T-helper 1 cell treated with Interleukin-12 subunit alpha and Interleukin-12 subunit beta and Interleukin-4 antibody, amounts not matched to agents 30 ng/mL and 1 ng/mL, for 36 hours (primary cell): ENCODE results near the gene MPHOSPH10. TPM values are rescaled to one million over a fixed set of nuclear protein-coding genes. Genes with fewer than 3 reads are reported as not detected.

Source experiments
- intact Hi-C: fragments of 100-400 bp; cut with micrococcal nuclease; formaldehyde crosslinking; loops from one replicate; pipeline ENCODE4 v1.15.1; 2024
- total RNA-seq: library from RNA; stranded (reverse); gene quantifications from 2 replicates; pipeline ENCODE4 v1.2.3, GENCODE V29; 2022

MPHOSPH10 gene
- total RNA-seq, 1 donor from 2014 or later = 42.5 TPM

GRCh38 chr2:71121479-71121878, 9.0 kb upstream of the MPHOSPH10 start:
- intact Hi-C loops = no loop called here

GRCh38 chr2:71122387-71123298, 7.8 kb upstream of the MPHOSPH10 start:
- intact Hi-C loops = no loop called here

- intact Hi-C loops = no loop called here
These were observed 4.7 kb upstream of the MPHOSPH10 start for GRCh38 chr2:71125506-71126294.

- intact Hi-C loops = no loop called here
These were observed 3.5 kb upstream of the MPHOSPH10 start for GRCh38 chr2:71126957-71127356.

GRCh38 chr2:71129114-71129901, 1.1 kb upstream of the MPHOSPH10 start:
- intact Hi-C loops = no loop called here

- intact Hi-C loops = loop anchor here (1.0 to 10.0 kb wide), 14 partner anchors 30 to 1485 kb away; partner anchors contain the start of genes ANKRD53, NAGK, PAIP2B and SNRPG
These were observed 607 bp upstream of the MPHOSPH10 start for GRCh38 chr2:71129902-71130151.

GRCh38 chr2:71130905-71131244, 441 bp downstream of the MPHOSPH10 start:
- intact Hi-C loops = loop anchor here (1.0 to 10.0 kb wide), 14 partner anchors 31 to 1486 kb away; partner anchors contain the start of genes ANKRD53, NAGK, PAIP2B and SNRPG

- intact Hi-C loops = loop anchor here (2.0 to 10.0 kb wide), 5 partner anchors 154 to 1487 kb away; partner anchors contain the start of genes ANKRD53, SNRPG and TIA1
These were observed 1.1 kb downstream of the MPHOSPH10 start for GRCh38 chr2:71131387-71132166.

- intact Hi-C loops = loop anchor here (5.0 to 10.0 kb wide), 4 partner anchors 156 to 886 kb away; partner anchors contain the start of genes ANKRD53, SNRPG and TIA1
These were observed 3.2 kb downstream of the MPHOSPH10 start for GRCh38 chr2:71133603-71134002.

- intact Hi-C loops = loop anchor here (10.0 kb wide), 1 partner anchor 841 kb away; the partner anchor contains the start of gene SNRPG
These were observed 5.7 kb downstream of the MPHOSPH10 start for GRCh38 chr2:71136174-71136573.

GRCh38 chr2:71143782-71144181, 13.3 kb downstream of the MPHOSPH10 start:
- intact Hi-C loops = no loop called here

- intact Hi-C loops = no loop called here
These were observed 18.2 kb downstream of the MPHOSPH10 start for GRCh38 chr2:71148506-71149063.

GRCh38 chr2:71150082-71150816, 19.8 kb downstream of the MPHOSPH10 start:
- intact Hi-C loops = loop anchor here (10.0 kb wide), 1 partner anchor 145 kb away; no protein-coding TSS in a partner anchor

- intact Hi-C loops = loop anchor here (10.0 kb wide), 1 partner anchor 143 kb away; no protein-coding TSS in a partner anchor
These were observed 21.2 kb downstream of the MPHOSPH10 start for GRCh38 chr2:71151620-71152019.

- intact Hi-C loops = loop anchor here (10.0 kb wide), 1 partner anchor 141 kb away; no protein-coding TSS in a partner anchor
These were observed 23.3 kb downstream of the MPHOSPH10 start for GRCh38 chr2:71153585-71154224.

GRCh38 chr2:71154279-71154678, 23.8 kb downstream of the MPHOSPH10 start:
- intact Hi-C loops = loop anchor here (10.0 kb wide), 1 partner anchor 141 kb away; no protein-coding TSS in a partner anchor

GRCh38 chr2:71154798-71155197, 24.4 kb downstream of the MPHOSPH10 start:
- intact Hi-C loops = loop anchor here (1.0 to 10.0 kb wide), 3 partner anchors 105 to 140 kb away; no protein-coding TSS in a partner anchor

GRCh38 chr2:71155846-71156245, 25.4 kb downstream of the MPHOSPH10 start:
- intact Hi-C loops = loop anchor here (1.0 to 10.0 kb wide), 3 partner anchors 107 to 139 kb away; no protein-coding TSS in a partner anchor
